HCT116 (cell line): ENCODE measurements around the gene OXER1.

ENCODE experiments used
- EZH2 ChIP-seq: fragments of 200-600 bp; sonication (generic); IDR thresholded peaks from 2 replicates; pipeline ENCODE4 v1.6.1; 2017; ENCODE audit warnings: antibody characterized with exemption, mixed run types
- EZH2phosphoT487 ChIP-seq: fragments of 200-600 bp; IDR thresholded peaks from 2 replicates; pipeline ENCODE4 v1.6.1; 2018; ENCODE audit warnings: antibody characterized with exemption, borderline replicate concordance
- POLR2A ChIP-seq: IDR thresholded peaks from 2 replicates; pipeline ENCODE4 v1.7.0; 2011; ENCODE audit warnings: borderline replicate concordance; ENCODE audit not compliant: insufficient read depth, insufficient read length; ENCODE audit errors: extremely low read depth
- POLR2AphosphoS5 ChIP-seq: IDR thresholded peaks from 2 replicates; pipeline ENCODE4 v1.6.1; 2011; ENCODE audit warnings: mild to moderate bottlenecking, low read depth, low read length, moderate library complexity
- RAD21 ChIP-seq: IDR thresholded peaks from 2 replicates; pipeline ENCODE4 v1.6.1; 2012; ENCODE audit warnings: low read depth, mild to moderate bottlenecking
- SP1 ChIP-seq: IDR thresholded peaks from 2 replicates; pipeline ENCODE4 v1.6.1; 2012; ENCODE audit warnings: low read depth
- TCF7L2 ChIP-seq: IDR thresholded peaks from 2 replicates; pipeline ENCODE4 v1.7.0; 2011; ENCODE audit warnings: borderline replicate concordance, inconsistent platforms; ENCODE audit not compliant: insufficient read depth, insufficient read length; ENCODE audit errors: extremely low read depth
- ZFX ChIP-seq: fragments of 450-650 bp; IDR thresholded peaks from 2 replicates; pipeline ENCODE4 v1.6.1; 2017
- ZNF274 ChIP-seq: fragments of 200-500 bp; sonication (Bioruptor generic); IDR thresholded peaks from 2 replicates; pipeline ENCODE4 v1.6.1; 2014; ENCODE audit warnings: mild to moderate bottlenecking, low read depth, low read length, inconsistent platforms
- TF ChIP-seq, protein P1 (sequence below): IDR thresholded peaks from 2 replicates; pipeline ENCODE4 v1.6.1; 2012
- TF ChIP-seq, protein P2 (sequence below), 3 experiments: fragments of 200-600 bp in 1 of 3; sonication (generic) in 1 of 3; IDR thresholded peaks in 2 of 3; conservative IDR thresholded peaks in 1 of 3; 2 replicates each; pipeline ENCODE4 v1.5.1; 2012 to 2017; ENCODE audit warnings: low read depth in 2 of 3, low read length in 2 of 3, antibody characterized with exemption in 1 of 3, borderline replicate concordance in 1 of 3, control low read depth in 1 of 3, mild to moderate bottlenecking in 1 of 3, mixed read lengths in 1 of 3, mixed run types in 1 of 3, moderate library complexity in 1 of 3; ENCODE audit not compliant: insufficient read depth in 1 of 3

DNA sequence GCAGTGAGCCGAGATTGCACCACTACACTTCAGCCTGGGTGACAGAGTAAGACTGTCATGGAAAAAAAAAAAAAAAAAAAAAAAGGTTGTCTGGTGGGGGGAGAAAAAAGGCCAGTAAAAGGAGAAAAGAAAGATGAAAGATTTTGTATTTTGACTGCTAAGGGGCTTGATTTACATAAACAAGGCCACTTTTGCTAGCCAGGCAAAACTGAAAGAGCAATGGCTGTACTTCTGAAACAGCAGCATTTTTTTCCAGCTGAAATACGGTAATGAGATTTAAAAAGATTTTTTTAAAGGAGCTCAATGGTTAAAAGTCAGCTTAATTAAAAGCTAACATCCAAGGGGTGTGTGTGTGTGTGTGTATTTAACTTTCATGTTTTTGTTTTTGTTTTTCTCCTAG lies 11.3 kb upstream of the OXER1 start:
- TF ChIP-seq, protein P1, sequence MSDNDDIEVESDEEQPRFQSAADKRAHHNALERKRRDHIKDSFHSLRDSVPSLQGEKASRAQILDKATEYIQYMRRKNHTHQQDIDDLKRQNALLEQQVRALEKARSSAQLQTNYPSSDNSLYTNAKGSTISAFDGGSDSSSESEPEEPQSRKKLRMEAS = no peak
- TF ChIP-seq, protein P2, sequence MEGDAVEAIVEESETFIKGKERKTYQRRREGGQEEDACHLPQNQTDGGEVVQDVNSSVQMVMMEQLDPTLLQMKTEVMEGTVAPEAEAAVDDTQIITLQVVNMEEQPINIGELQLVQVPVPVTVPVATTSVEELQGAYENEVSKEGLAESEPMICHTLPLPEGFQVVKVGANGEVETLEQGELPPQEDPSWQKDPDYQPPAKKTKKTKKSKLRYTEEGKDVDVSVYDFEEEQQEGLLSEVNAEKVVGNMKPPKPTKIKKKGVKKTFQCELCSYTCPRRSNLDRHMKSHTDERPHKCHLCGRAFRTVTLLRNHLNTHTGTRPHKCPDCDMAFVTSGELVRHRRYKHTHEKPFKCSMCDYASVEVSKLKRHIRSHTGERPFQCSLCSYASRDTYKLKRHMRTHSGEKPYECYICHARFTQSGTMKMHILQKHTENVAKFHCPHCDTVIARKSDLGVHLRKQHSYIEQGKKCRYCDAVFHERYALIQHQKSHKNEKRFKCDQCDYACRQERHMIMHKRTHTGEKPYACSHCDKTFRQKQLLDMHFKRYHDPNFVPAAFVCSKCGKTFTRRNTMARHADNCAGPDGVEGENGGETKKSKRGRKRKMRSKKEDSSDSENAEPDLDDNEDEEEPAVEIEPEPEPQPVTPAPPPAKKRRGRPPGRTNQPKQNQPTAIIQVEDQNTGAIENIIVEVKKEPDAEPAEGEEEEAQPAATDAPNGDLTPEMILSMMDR (IDR thresholded peaks at IDR 0.05 in 2 of 3, conservative IDR thresholded peaks at IDR 0.05 in 1 of 3; ENCODE audit: borderline replicate concordance in 1 of 3, insufficient read depth in 1 of 3, low read depth in 2 of 3, low read length in 2 of 3) = no peak
- TF ChIP-seq RAD21 = no peak
- no peak for TF ChIP-seq SP1
- TF ChIP-seq ZFX = no peak
- no peak for TF ChIP-seq POLR2A
- TF ChIP-seq ZNF274 = no peak
- TF ChIP-seq POLR2AphosphoS5 = no peak
- TF ChIP-seq EZH2phosphoT487 = no peak
- TF ChIP-seq TCF7L2 = no peak
- TF ChIP-seq EZH2 = no peak
